HG03108 (cell line): ENCODE data around the gene MT1F.
"Not testable (repeated sequence)": the region's sequence is repeated elsewhere in the genome, so short reads cannot be mapped to it uniquely, and the experiment has no call there.

Experiments used
- ATAC-seq: cut with Tn5 transposase; IDR thresholded peaks from one replicate; pipeline ENCODE4 v1.9.1; 2021; ENCODE audit warnings: moderate library complexity; ENCODE audit not compliant: unreplicated experiment

MT1F gene

GRCh38 chr16:56643080-56643778, 14.5 kb upstream of the MT1F start:
- ATAC-seq: peak; percentile 47

DNA sequence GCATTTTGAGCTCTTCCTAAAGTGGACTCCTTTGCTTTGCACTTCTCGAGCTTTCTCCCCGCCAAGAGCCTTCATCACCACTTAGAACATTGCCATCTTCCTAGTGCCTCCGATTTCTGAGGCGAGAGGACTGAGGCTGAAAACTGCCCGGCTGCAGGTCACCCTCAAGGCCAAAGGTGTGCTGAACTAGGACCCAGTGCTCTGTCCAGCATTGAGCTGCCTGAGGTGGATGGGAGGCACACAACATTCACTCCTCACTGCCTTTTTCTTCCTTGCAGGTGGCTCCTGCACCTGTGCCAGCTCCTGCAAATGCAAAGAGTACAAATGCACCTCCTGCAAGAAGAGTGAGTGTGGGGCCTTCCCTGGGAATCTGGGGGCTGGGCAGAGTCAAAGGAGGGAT, 13.9 kb upstream of the MT1F start:
- no peak for ATAC-seq

DNA sequence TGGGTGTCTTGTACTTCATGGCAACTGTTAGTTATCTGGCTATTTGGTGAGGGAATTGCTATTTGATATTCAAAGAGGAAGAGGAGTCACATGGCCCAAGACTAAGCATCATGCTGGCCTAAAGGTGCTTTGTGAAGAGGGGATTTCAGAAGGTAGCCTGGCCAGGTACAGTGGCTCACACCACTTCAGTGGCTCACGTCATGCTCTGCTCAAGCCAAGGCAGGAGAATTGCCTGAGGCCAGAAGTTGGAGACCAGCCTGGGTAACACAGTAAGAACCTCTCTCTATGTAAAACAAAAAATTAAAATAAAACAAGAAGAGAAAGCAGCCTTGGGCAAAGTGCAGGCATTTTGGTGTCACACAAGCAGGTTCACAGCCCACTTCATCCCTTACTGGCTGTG, 12.4 kb upstream of the MT1F start:
- ATAC-seq: no peak

DNA sequence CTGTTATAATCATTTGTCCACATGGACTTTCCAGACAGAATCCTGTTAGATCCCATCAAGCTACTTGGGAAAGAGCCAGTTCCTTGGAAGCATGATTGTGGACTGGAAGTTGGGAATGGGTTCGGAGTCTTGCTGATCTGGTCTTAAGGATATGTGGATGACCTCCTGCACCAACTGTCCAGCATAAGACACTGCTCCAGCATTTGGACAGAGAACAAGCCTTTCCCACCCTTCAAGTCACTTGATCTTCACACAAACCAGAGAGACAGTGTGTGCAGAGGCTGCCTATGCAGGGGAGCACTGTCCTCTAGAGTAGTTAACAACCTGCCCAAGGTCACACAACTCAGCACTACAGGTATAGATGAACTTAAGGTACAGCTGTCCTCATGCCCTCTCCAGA, 11.9 kb upstream of the MT1F start:
- ATAC-seq: no peak

DNA sequence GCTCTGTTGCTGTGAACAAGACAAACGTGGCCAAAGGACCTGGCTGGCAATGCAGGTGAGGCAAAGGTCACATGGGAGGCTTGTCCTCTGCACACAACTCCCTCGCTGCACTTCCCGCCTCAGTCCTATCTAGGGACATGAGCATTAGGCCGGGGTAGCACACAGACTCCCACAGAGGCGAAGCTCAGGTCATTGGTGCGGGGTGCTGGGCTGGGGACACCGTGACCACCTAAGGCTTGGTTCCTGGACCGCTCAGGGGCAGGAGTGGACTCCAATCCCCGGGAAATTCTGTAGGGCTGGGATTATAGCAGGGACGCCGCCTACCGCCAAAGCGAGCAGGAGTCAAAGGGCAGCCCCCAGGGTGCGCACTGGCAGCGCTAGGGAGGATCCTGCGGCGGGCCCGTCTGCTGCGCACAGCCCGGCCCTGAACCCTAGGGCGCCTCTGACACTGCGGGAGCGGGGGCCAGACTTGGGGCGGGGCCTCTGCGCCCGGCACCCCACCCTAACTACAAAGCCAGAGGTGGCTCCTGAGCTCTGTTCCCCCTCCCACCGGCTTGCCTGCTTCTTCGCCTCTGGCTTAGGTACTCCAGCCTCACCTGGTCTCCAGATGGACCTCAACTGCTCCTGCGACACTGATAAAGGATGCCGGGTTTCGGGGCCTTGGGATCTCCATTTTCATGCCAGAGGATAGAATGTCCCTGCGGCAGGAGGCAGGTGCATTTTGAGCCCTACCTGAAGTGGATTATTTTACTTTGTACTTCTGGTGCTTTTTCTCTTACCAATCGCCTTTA, 9.9 kb upstream of the MT1F start:
- ATAC-seq: no peak

DNA sequence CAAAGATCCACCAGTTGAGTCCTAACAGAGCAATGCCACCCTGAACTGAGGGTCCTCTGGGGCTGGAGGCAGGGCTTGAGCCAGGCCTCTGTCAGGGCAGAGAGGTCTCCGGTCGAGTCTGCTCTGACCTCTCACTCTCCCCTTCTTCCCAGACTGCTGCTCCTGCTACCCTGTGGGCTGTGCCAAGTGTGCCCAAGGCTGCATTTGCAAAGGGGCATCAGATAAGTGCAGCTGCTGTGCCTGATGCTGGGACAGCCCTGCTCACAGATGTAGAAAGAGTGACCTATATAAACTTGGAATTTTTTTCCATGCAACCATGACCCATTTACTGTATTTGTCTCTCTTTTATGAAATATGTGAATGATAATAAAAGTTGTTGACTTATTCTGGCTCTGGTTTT, 8.5 kb upstream of the MT1F start:
- ATAC-seq: no peak

DNA sequence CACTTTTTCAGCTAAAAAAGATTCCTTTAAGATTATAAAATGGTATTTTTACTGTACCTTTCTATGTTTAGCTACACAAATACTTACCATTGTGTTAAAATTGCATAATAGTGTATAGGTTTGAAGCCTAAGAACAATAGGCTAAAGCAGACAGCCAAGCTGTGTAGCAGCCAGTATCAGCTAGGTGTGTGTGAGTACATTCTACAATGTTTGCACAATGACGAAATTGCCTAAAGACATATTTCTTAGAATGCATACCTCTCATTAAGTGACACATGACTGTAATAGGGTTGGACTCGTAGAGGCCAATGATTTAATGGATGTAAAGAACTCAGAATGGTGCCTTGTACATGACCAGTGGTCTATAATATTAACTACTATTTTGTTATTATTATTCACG, 7.9 kb upstream of the MT1F start:
- ATAC-seq: no peak

DNA sequence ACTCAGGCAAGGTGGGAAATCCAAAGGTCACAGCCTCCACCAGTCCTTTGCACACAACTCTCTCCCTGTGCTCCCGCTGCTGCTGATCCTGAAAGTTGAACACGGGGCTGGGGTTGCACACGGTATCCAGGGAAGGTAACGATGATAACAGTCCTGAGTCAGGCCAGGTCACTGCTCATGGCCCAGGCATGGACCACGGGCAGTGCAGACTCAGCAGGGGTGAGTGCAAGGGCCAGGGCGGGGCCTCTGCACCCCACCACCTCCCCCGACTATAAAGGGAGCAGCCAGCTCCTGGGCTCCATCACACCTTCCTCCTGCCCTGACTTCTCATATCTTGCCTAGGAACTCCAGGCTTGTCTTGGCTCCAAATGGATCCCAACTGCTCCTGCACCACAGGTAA, 6.2 kb upstream of the MT1F start, which contains the start of gene MT1B:
Gene MT1B (plus strand): TSS at position 301 of the 400 bp plus-strand sequence. CDS start 68 bp downstream, at position 369.
- ATAC-seq: no peak

- ATAC-seq: no peak
These were observed 5.2 kb upstream of the MT1F start for GRCh38 chr16:56652600-56652999.

- ATAC-seq: no peak
These were observed 4.5 kb upstream of the MT1F start for GRCh38 chr16:56653218-56653617.

DNA sequence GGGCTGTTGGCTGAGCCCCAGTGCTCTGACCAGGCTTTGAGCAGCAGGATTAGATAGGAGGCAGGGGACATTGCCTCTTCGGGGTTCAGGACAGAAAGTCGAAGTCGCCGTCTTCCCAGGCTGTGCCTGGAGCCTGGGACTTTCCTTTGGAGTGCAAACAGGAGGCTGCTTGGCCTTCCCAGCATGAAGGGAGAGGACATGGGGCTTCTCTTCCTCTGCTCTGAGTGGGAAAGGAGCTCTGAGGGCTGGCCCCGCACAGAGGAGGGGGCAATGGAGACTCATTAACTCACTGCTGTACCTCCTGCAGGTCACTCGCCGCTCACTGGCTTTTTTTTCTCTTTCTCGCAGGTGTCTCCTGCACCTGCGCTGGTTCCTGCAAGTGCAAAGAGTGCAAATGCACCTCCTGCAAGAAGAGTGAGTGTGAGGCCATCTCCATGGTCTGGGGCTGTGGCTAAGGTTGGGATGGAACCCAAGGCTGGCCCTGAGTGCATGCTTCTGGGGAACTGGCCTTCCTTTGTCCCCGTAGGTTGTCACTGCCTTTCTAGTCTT, 642 bp downstream of the MT1F start:
- no peak for ATAC-seq

DNA sequence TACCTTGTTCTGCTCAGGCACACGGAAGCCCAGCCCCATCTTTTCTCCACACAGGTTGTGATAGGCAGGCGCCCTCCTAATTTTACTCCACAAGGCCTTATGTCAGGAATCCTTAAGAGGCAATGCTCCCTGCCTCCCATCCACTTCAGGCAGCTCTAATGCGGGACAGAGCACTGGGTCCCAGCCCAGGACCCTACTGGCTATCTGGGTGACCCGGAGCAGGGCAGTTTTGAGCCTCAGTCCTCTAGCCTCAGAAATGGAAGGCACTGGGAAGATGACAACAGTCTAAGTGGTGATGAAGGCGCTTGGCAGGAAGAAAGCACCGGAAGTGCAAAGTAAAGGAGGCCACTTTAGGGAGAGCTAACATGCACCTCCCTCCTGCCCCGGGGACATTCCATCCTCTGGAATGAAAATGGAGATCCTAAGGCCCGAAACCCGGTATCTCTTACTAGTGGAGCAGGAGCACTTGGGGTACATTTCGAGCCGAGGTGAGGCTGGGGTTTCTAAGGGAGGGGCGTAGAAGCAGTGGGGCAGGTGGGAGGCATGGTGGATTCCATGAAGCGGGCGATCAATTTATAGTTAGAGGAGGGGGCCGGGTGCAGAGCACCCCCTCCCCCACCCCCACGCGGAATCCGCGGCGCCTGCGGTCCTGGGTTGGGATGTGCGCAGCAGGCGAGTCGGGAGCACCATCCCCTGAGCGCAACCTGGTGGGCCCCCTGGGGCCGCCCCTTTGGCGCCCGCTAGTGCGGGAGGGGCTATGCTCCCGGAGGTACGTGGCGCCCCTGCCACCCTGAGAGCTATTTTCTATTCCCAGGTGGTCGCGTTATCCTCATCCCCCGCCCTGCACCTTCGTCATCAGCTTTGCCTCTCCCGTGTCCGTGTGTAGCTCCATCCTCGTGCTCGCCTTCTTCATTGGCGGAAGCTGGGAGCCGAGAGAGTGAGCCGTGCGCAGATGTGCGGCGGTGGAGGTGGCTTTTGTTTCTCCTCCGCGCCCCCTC, 4.9 kb downstream of the MT1F start:
- ATAC-seq: no peak

- no peak for ATAC-seq
These were observed 6.7 kb downstream of the MT1F start for GRCh38 chr16:56664506-56664905.

DNA sequence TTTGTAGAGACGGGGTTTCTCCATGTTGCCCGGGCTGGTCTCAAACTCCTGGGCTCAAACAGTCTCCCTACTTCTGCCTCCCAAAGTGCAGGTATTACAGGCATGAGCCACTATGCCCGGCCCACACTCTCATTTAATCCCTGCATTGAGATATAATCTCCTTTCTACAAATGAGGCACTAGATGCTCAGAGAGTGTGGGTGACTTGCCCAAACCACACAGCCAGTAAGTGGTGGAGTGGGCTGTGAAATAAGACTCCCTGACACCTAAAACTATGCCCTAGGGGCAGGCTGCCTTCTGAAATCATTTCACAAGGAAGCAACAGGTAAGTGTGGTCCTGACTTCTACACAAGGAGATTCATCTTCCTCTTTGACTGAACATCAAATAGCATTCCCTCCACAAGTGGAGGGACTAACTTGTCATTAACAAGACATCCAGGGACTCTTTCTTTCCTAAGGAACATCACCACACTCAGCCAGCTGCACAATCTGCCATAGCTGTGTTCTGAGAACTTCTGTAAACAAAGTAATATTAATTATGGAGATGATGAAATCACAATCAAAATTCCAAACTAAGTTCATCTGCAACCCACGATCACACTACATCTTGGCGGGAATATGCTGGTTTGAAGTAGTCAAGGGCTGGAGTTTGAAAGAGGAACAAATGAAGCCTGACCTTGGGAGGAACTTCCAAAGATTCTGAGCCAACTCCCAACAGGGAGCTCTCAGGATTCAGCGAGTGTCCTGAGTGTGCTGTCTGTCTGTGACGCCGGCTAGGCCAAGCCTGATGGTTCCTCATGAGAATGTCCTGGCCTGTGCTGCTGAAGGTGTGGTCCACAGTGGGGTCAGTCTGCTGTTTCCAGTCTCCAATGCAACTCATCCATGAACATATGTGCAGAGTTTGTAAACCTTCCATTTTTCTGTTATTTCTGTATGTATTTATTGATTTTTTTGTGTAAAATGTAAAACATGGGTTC, 7.8 kb downstream of the MT1F start:
- not testable (repeated sequence) for ATAC-seq

DNA sequence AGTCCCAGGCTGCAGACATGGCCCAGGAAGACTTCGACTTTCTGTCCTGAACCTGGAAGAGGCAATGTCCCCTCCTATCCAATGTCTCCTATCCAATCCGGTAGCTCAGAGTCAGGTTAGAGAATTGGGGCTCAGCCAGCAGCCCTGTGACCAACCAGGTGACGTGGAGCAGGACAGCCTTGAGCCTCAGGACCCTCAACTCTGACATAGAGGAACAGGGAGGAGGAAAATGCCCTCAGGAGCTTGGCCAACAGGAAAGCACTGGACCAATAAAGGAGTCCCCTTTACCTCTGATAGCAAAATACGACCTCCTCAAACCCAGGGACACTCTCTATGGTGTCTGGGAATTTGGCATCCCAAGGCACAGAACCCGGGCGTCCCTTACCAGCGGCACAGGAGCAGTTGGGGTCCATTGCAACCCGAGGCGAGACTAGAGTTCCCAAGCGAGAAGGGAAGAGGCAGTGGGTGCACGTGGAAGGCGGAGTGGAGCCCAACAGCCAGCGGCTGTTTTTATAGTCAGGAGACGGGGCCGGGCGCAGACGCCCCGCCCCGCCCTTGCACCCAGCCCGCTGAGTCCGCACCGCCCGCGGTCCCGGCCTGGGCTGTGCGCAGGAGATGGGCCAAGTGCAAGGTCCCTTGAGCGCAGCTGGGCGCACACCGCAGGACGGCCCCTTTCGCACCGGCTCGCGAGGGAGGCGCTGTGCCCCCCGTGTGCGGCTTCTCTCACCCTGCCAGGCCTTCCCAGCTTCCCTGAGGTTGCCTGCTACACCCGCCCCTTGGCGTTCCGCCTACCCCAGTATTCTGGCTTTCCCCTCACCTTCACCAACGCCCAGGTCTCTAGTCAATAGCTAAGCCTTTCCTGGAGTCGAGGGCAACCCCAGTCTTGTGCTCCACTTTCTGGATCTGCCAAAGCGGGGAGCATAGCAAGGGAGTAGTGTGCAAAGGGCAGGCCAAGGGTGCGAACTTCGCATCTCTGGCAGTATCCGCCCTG, 10.1 kb downstream of the MT1F start, which contains the start of gene MT1G:
Gene MT1G (minus strand): TSS at position 485 of the 991 bp plus-strand sequence. CDS start 72 bp downstream, at position 413.
- no peak for ATAC-seq

DNA sequence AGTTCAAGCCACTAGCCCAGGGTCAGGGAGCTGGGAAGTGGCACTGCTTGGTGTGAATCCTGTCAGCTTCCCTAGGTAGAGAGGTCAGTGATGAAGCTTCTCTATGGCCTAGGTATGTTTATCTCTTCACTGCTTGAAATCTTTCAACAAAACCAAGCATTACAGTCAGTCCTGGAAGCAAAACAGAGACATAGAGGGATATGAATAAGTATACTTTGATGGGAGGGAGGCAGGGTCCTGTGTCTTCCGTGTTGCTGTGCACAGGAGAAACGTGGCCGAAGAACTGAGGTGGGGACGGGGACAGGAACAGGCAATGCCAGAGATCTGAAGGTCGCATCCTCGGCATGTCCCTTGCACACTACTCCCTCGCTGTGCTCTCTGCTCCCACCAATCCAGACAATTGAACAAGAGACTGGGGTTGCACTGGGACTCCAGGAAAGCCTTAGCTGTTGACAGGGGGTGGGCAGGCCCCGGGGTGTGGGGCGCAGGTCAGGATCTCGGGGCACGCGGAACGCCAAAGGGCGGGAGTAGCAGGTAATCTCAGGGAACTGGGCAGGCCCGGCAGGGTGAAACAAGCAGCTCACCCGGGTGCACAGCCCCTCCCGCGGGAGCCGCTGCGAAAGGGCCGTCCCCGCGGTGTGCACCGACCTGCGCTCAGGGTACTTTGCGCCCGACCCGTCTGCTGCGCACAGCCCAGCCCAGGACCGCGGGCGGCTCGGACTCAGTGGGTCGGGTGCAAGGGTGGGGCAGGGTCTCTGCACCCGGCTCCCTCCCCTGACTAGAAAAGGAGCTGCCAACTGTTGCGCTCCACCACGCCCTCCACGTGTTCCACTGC, 11.5 kb downstream of the MT1F start, which contains the start of gene MT1H:
Gene MT1H (plus strand): TSS at position 810 of the 835 bp plus-strand sequence. CDS start 71 bp downstream, outside the sequence.
- ATAC-seq: no peak
